Sigmoid colon (tissue), 7 donors: ENCODE measurements around the gene POU5F1. TPM values are rescaled to one million over a fixed set of nuclear protein-coding genes. Genes with fewer than 3 reads are reported as not detected.
"Not testable (repeated sequence)": the region's sequence is repeated elsewhere in the genome, so short reads cannot be mapped to it uniquely, and the experiment has no call there.

Experiments used
- DNase-seq: peaks from one replicate; pipeline ENCODE4 v3.0.0-alpha.2; 2019
- H3K27ac ChIP-seq, 4 donors: fragments of 200-600 bp; sonication (generic); one replicate each; pipeline ENCODE4 v1.5.1; 2016 to 2019; ENCODE audit warnings: mild to moderate bottlenecking in 1 of 4
- H3K27me3 ChIP-seq, 3 donors: fragments of 200-600 bp; sonication (generic); one replicate each; pipeline ENCODE4 v1.5.1; 2019; ENCODE audit warnings: mild to moderate bottlenecking in 1 of 3
- H3K36me3 ChIP-seq, 4 donors: fragments of 200-600 bp; sonication (generic); one replicate each; pipeline ENCODE4 v1.5.1; 2016 to 2019
- H3K4me1 ChIP-seq, 4 donors: fragments of 200-600 bp; sonication (generic); one replicate each; pipeline ENCODE4 v1.5.1; 2017 to 2019
- H3K4me3 ChIP-seq, 4 donors: fragments of 200-600 bp; sonication (generic); one replicate each; pipeline ENCODE4 v1.5.1; 2017 to 2019; ENCODE audit warnings: mild to moderate bottlenecking in 2 of 4, moderate library complexity in 1 of 4
- H3K9me3 ChIP-seq, 4 donors: fragments of 200-600 bp in 3 of 4; sonication (generic) in 3 of 4; one replicate each; pipeline versions ENCODE4 v1.5.1 to v1.6.1; 2013 to 2019
- EP300 ChIP-seq, 4 donors: sonication (generic); formaldehyde crosslinking; IDR thresholded peaks; one replicate each; pipeline ENCODE4 v1.6.1; 2017; ENCODE audit warnings: antibody characterized with exemption in 4 of 4
- POLR2A ChIP-seq, 2 donors: fragments of 450-650 bp; IDR thresholded peaks; one replicate each; pipeline ENCODE4 v1.6.1; 2016; ENCODE audit warnings: antibody characterized with exemption in 2 of 2, mild to moderate bottlenecking in 2 of 2, moderate library complexity in 2 of 2
- POLR2AphosphoS5 ChIP-seq, 4 donors: sonication (generic); formaldehyde crosslinking; IDR thresholded peaks; one replicate each; pipeline ENCODE4 v1.6.1; 2017; ENCODE audit warnings: antibody characterized with exemption in 4 of 4
- WGBS, 2 donors: extraction: QIAGEN DNeasy Blood & Tissue Kit; methylation state at CpG; one replicate each; pipeline ENCODE4 v1.1.7; 2013; 5-methylcytosine and 5-hydroxymethylcytosine counted together
- intact Hi-C: fragments of 100-400 bp; cut with DNase I; formaldehyde crosslinking; loops from one replicate; pipeline ENCODE4 v1.15.1; 2023
- polyA plus RNA-seq, 3 donors: library from polyadenylated mRNA; stranded (reverse); fragments of 200-250 nt; gene quantifications; one replicate each; pipeline ENCODE4 v1.2.3, GENCODE V29; 2013
- total RNA-seq, 4 donors: library from RNA; depleted of rRNA; stranded (reverse); fragments of >200 nt; gene quantifications; one replicate each; pipeline ENCODE4 v1.1.0, GENCODE V29; 2016
- TF ChIP-seq, protein P1 (sequence below), 4 experiments: fragments of 450-650 bp in 3 of 4; fragments of 200-600 bp in 1 of 4; IDR thresholded peaks; one replicate each; pipeline ENCODE4 v1.5.1; 2016 to 2019; ENCODE audit warnings: antibody characterized with exemption in 4 of 4, mild to moderate bottlenecking in 3 of 4, moderate library complexity in 2 of 4
- donor health status: healthy with polysubstance abuse.
- donor health status: Bipolar disorder and iron deficiency.
- donor health status: healthy.

The POU5F1 gene
- total and polyA plus RNA-seq, 7 donors = 0.16 to 9.8 (median 0.94) TPM; not detected in 3

DNA sequence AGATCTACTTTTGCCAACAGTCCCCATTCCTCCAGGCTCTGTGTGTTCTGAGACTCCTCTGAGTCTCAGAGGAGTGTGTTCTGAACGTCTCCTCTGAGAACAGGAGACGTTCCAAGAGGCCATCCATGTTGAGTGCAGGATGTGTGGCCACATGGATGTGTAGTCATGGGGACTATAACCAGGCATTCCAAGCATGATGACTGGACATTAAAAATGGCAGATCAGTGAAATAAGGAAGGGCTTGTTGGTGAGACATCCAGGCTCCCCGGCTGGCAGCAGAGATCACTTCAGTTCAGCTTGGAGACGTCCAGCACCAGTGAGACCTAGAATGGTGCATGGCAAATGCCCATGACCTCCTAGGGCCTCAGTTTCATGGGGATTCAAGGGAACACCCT is 34.3 kb upstream of the POU5F1 start:
- WGBS, 2 donors = 87 to 89% methylated on average over 4 of the region's 4 CpGs
- peaks cover 0 to 2% (median 0%) of the 10 kb centered on the region in 4 donors for H3K9me3 ChIP-seq
- no peak overlapping the region for H3K4me3 ChIP-seq
- no peaks in the 10 kb centered on the region for H3K36me3 ChIP-seq
- TF ChIP-seq, protein P1, sequence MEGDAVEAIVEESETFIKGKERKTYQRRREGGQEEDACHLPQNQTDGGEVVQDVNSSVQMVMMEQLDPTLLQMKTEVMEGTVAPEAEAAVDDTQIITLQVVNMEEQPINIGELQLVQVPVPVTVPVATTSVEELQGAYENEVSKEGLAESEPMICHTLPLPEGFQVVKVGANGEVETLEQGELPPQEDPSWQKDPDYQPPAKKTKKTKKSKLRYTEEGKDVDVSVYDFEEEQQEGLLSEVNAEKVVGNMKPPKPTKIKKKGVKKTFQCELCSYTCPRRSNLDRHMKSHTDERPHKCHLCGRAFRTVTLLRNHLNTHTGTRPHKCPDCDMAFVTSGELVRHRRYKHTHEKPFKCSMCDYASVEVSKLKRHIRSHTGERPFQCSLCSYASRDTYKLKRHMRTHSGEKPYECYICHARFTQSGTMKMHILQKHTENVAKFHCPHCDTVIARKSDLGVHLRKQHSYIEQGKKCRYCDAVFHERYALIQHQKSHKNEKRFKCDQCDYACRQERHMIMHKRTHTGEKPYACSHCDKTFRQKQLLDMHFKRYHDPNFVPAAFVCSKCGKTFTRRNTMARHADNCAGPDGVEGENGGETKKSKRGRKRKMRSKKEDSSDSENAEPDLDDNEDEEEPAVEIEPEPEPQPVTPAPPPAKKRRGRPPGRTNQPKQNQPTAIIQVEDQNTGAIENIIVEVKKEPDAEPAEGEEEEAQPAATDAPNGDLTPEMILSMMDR (IDR thresholded peaks at IDR 0.05) = no peak
- TF ChIP-seq POLR2A (IDR thresholded peaks at IDR 0.05) = no peak
- no peaks in the 10 kb centered on the region for H3K27me3 ChIP-seq
- H3K4me1 ChIP-seq = peaks cover 0 to 34% (median 15%) of the 10 kb centered on the region in 4 donors
- DNase-seq = no peak
- intact Hi-C loops = no loop called here
- H3K27ac ChIP-seq = peak overlapping the region in 2 of 4 donors; percentile 83 to 85

DNA sequence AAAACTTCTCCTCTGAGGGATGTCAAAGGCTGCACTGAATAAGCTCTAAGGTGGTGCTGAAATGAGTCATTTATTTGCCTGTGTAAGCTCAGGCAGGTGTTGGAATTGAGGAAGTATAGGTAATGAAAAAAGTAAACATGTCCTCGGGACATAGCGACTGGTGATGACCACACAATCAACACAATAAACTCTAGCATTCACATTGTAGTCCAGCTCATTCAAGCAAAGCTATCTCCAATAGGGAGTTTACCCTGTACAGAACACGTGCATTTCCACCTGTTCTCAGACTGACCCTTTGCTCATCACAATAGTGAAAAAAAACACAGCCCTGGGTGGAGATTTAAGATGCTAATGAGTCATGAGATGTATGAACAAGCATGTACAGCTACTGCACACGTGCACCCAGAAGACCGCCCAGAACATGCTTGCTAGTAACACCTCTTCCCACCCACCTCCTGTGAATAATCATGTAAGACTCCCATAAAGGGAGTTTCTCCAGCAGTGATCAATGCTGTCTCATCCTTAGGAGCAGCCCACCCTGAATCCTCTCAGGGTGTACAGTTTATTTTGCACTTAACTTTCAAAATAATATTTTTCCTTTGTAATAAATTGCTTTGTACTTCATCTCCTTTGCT is 33.0 kb upstream of the POU5F1 start:
- H3K27me3 ChIP-seq = no peaks in the 10 kb centered on the region
- TF ChIP-seq POLR2A (IDR thresholded peaks at IDR 0.05) = no peak
- peak in 1 of 4 donors; percentile 17 for TF ChIP-seq POLR2AphosphoS5 (IDR thresholded peaks at IDR 0.05)
- no peak for TF ChIP-seq EP300 (IDR thresholded peaks at IDR 0.05)
- TF ChIP-seq, protein P1 (IDR thresholded peaks at IDR 0.05) = no peak
- peak overlapping the region; percentile 76 to 85 (median 80) for H3K27ac ChIP-seq
- DNase-seq = no peak
- H3K4me1 ChIP-seq = peaks cover 0 to 34% (median 16%) of the 10 kb centered on the region in 4 donors
- H3K4me3 ChIP-seq = peak overlapping the region; percentile 27 to 54 (median 50)
- peaks cover 0 to 2% (median 0%) of the 10 kb centered on the region in 4 donors for H3K9me3 ChIP-seq
- intact Hi-C loops = no loop called here
- H3K36me3 ChIP-seq = no peaks in the 10 kb centered on the region
- WGBS, 2 donors = 5 to 14% methylated on average over 5 of the region's 5 CpGs

DNA sequence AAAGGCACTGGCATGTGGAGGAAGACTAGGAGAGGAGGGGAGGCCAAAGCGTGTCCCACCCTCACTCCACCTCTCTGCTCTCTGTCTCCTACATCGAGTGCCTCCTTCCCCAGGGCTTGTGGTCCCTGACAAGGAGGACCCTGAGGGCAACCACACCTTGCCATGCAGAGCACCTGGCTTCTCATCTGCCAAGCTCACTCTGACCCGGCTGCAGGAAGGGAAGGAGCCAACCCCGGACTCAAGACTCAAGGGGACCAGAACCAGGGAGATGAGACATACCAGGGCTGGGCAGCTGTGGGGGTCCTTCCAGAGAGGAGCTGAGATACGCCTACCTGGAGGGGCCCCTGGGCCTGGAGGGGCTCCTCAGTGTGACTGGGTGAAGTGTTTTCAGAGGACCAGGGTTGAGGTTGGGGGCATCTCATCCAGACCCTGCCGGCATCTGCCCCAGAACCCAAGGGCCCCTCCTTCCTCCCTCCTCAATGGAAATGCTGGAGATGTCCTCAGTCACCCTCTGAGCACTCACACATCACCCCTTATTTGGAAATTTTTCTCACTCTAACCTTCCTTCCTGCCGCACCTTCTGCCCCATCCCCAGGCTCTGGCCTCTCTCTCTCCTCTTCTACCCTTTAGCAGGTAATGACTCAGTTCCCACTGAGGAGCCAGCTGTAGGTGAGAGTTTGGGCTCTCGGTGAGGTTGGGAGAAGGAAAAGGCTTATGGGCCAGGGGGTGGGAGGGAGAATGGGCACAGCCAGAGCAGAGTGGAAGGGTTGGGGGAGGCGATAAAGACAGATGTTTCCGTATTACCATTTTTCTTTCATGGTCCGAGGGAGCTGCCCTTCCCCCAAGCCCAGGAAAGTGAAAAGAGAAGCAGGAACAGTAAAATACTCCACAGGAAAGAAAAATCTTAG is 32.0 kb upstream of the POU5F1 start:
- intact Hi-C loops = no loop called here
- DNase-seq = no peak
- Histone ChIP-seq H3K4me1 (peaks cover 0 to 37% (median 19%) of the 10 kb centered on the region in 4 donors), H3K27ac (peak overlapping the region; percentile 76 to 85 (median 80)), H3K9me3 (peaks cover 0 to 2% (median 0%) of the 10 kb centered on the region in 4 donors), H3K36me3 (no peaks in the 10 kb centered on the region), H3K27me3 (no peaks in the 10 kb centered on the region), H3K4me3 (no peak overlapping the region)
- whole genome bisulfite sequencing, 2 donors = 26 to 44% methylated on average over 11 of the region's 11 CpGs
- no peak for TF ChIP-seq POLR2A (IDR thresholded peaks at IDR 0.05)
- TF ChIP-seq, protein P1 (IDR thresholded peaks at IDR 0.05) = no peak
- no peak for TF ChIP-seq POLR2AphosphoS5 (IDR thresholded peaks at IDR 0.05)
- no peak for TF ChIP-seq EP300 (IDR thresholded peaks at IDR 0.05)

DNA sequence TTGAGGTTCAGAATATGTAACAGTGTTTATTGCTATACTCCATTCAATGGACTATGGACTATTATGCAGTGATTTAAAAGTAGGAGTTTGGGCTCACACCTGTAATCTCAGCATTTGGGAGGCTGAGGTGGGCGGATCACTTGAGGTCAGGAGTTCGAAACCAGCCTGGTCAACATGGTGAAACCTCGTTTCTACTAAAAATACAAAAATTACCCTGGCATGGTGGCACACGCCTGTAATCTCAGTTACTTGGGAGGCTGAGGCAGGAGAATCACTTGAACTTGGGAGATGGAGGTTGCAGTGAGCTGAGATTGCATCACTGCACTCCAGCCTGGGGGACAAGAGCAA is 28.6 kb upstream of the POU5F1 start:
- intact Hi-C loops, DNase-seq, H3K9me3 ChIP-seq, H3K36me3 ChIP-seq, H3K27me3 ChIP-seq: not testable (repeated sequence)
- 59 to 83% methylated on average over 4 of the region's 4 CpGs for WGBS, 2 donors
- peak overlapping the region; percentile 91 to 97 (median 94) for H3K27ac ChIP-seq
- peaks cover 0 to 29% (median 21%) of the 10 kb centered on the region in 4 donors for H3K4me1 ChIP-seq
- peak overlapping the region in 1 of 4 donors; percentile 60 for H3K4me3 ChIP-seq
